ENCODE data around the gene KRTAP4-11. TPM values are rescaled to one million over a fixed set of nuclear protein-coding genes. Genes with fewer than 3 reads are reported as not detected.
"Not testable (repeated sequence)": the region's sequence is repeated elsewhere in the genome, so short reads cannot be mapped to it uniquely, and the experiment has no call there.

KRTAP4-11 gene
- total RNA-seq, 6 donors from 2014 or later, result not detected

DNA sequence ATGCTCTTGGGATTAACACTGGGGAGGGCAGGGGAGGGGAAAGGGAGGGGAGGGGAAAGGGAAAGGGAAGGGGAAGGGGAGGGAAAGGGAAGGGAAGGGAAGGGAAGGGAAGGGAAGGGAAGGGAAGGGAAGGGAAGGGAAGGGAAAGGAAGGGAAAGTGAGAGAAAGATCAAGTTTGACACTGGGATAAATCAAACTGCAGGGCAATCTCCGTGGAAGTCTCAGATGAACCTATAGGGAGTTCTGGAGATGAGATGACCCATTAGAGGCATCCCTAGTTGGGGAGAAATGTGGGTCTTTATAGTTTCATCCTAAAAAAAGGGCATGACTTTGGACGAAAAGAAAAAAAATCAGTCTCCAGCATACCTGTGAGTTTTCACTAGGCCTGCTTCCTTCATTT, 3.6 kb upstream of the KRTAP4-11 start:
- ATAC-seq (ENCODE audit: low FRiP score in 2 of 2) (no peak), DNase-seq (no peak)
- no peaks in the 10 kb centered on the region for H3K9me3 ChIP-seq
- H3K36me3 ChIP-seq, result no peaks in the 10 kb centered on the region
- WGBS, 2 donors, result 84 to 92% methylated on average over 2 of the region's 2 CpGs
- no peak overlapping the region for H3K4me3 ChIP-seq
- H3K27ac ChIP-seq, result no peak overlapping the region
- H3K4me1 ChIP-seq, result no peaks in the 10 kb centered on the region
- H3K27me3 ChIP-seq, result no peaks in the 10 kb centered on the region
- TF ChIP-seq POLR2AphosphoS5 (IDR thresholded peaks at IDR 0.05), result no peak
- TF ChIP-seq POLR2A (IDR thresholded peaks at IDR 0.05), result no peak
- TF ChIP-seq, protein P1, sequence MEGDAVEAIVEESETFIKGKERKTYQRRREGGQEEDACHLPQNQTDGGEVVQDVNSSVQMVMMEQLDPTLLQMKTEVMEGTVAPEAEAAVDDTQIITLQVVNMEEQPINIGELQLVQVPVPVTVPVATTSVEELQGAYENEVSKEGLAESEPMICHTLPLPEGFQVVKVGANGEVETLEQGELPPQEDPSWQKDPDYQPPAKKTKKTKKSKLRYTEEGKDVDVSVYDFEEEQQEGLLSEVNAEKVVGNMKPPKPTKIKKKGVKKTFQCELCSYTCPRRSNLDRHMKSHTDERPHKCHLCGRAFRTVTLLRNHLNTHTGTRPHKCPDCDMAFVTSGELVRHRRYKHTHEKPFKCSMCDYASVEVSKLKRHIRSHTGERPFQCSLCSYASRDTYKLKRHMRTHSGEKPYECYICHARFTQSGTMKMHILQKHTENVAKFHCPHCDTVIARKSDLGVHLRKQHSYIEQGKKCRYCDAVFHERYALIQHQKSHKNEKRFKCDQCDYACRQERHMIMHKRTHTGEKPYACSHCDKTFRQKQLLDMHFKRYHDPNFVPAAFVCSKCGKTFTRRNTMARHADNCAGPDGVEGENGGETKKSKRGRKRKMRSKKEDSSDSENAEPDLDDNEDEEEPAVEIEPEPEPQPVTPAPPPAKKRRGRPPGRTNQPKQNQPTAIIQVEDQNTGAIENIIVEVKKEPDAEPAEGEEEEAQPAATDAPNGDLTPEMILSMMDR (IDR thresholded peaks at IDR 0.05), result no peak
- no peak for TF ChIP-seq EP300 (IDR thresholded peaks at IDR 0.05)

GRCh38 chr17:41119696-41120690, 1.8 kb upstream of the KRTAP4-11 start:
- DNase-seq; H3K4me3 ChIP-seq; H3K27me3 ChIP-seq; ATAC-seq (ENCODE audit: low FRiP score in 2 of 2); H3K9me3 ChIP-seq; H3K27ac ChIP-seq; H3K4me1 ChIP-seq; H3K36me3 ChIP-seq: not testable (repeated sequence)
- WGBS, 2 donors, result 42 to 47% methylated on average over 11 of the region's 11 CpGs

DNA sequence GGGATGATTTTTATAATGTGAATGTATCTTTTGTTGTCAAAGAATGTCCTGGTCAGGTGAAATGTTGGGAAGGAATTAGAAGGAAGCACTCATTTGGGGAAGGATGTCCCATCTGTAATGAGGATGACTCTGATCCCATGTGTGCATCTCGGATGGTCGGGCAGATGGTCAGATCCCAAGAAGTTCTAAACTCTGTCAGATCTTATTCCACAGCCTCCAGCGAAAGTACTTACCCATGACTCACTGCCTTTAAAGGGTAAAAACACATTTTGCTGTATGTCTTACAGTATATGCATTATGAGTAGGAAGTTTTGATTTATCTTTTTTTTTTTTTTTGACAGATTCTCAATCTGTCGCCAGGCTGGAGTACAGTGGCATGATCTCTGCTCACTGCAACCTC, 548 bp upstream of the KRTAP4-11 start:
- no peaks in the 10 kb centered on the region for H3K9me3 ChIP-seq
- H3K27ac ChIP-seq, result no peak overlapping the region
- 91 to 96% methylated on average over 4 of the region's 4 CpGs for WGBS, 2 donors
- no peak for TF ChIP-seq EP300 (IDR thresholded peaks at IDR 0.05)
- no peak for TF ChIP-seq POLR2A (IDR thresholded peaks at IDR 0.05)
- TF ChIP-seq, protein P1 (IDR thresholded peaks at IDR 0.05), result no peak
- TF ChIP-seq POLR2AphosphoS5 (IDR thresholded peaks at IDR 0.05), result no peak
- H3K36me3 ChIP-seq, result no peaks in the 10 kb centered on the region
- no peak for ATAC-seq (ENCODE audit: low FRiP score in 2 of 2)
- no peaks in the 10 kb centered on the region for H3K27me3 ChIP-seq
- no peak for DNase-seq
- no peak overlapping the region for H3K4me3 ChIP-seq
- H3K4me1 ChIP-seq, result no peaks in the 10 kb centered on the region

DNA sequence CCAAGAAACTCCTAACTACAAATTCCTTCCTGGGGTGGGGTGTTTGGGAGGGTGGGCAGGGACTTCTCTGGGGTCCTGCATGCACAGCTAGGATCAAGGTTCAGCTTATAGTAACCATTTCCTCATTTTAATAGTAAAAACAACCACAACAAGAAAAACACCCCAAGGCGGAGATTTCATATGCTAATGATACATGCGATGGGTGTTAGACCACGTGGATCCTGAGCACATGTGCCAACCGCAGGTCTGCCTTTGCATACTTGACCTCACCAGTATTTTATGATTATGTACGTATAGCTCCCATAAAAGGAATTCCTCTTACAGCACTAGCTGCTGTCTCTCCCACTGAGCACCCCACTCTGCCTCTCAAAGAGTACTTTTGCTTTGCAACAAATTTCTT, 1.9 kb downstream of the KRTAP4-11 start:
- WGBS, 2 donors, result 50 to 56% methylated on average over 5 of the region's 5 CpGs
- DNase-seq (no peak), ATAC-seq (ENCODE audit: low FRiP score in 2 of 2) (no peak)
- Histone ChIP-seq H3K36me3 (no peaks in the 10 kb centered on the region), H3K27ac (no peak overlapping the region), H3K27me3 (no peaks in the 10 kb centered on the region), H3K4me3 (no peak overlapping the region), H3K9me3 (no peaks in the 10 kb centered on the region), H3K4me1 (no peaks in the 10 kb centered on the region)
- no peak for TF ChIP-seq EP300 (IDR thresholded peaks at IDR 0.05)

GRCh38 chr17:41111151-41111885, 6.9 kb downstream of the KRTAP4-11 start:
- 74 to 79% methylated on average over 2 of the region's 2 CpGs for WGBS, 2 donors
- Histone ChIP-seq H3K27me3 (no peaks in the 10 kb centered on the region), H3K4me1 (no peaks in the 10 kb centered on the region), H3K4me3 (no peak overlapping the region), H3K36me3 (no peaks in the 10 kb centered on the region), H3K9me3 (no peaks in the 10 kb centered on the region), H3K27ac (no peak overlapping the region)
- DNase-seq (no peak), ATAC-seq (ENCODE audit: low FRiP score in 2 of 2) (no peak)
- TF ChIP-seq POLR2A (IDR thresholded peaks at IDR 0.05) (no peak), EP300 (IDR thresholded peaks at IDR 0.05) (no peak), POLR2AphosphoS5 (IDR thresholded peaks at IDR 0.05) (no peak)
- TF ChIP-seq, protein P1 (IDR thresholded peaks at IDR 0.05), result no peak

DNA sequence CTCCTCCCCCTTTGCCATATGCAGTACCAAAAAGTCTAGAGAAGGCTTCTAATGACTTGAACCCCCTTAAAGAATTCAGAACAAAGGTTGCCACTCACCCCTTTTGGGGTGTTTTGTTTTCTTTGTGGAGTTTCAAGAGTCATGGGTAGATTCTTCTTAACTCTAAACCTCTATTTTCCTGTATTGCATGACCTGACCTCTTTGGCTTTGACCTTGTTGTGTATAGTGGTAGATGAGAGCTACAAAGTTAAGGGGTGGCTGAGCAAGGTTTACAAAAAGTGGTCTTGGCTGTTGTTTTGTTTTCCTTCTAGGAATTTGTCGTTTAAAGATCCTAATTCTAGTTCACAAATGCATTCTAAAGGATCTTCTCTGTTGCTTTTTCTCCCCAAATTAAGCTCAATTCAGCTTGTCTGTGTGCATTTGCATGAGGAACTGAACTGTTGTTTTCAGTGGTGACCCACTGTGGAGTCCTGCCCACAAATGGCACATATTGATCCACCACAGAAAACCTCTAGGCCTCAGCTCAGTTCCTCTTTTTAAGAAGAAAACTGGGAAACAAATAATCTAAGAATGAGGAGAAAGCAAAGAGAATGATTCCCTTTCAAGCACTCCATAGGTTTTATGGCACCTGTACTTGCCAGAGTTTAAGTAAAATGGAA, 9.3 kb downstream of the KRTAP4-11 start:
- H3K9me3 ChIP-seq; DNase-seq; ATAC-seq (ENCODE audit: low FRiP score in 2 of 2); H3K4me1 ChIP-seq; H3K4me3 ChIP-seq; H3K36me3 ChIP-seq; H3K27me3 ChIP-seq; H3K27ac ChIP-seq: not testable (repeated sequence)
- WGBS, 2 donors, result 0% methylated on average over 1 of the region's 1 CpG
